ENCODE measurements around the gene DCUN1D5.

The DCUN1D5 gene

DNA sequence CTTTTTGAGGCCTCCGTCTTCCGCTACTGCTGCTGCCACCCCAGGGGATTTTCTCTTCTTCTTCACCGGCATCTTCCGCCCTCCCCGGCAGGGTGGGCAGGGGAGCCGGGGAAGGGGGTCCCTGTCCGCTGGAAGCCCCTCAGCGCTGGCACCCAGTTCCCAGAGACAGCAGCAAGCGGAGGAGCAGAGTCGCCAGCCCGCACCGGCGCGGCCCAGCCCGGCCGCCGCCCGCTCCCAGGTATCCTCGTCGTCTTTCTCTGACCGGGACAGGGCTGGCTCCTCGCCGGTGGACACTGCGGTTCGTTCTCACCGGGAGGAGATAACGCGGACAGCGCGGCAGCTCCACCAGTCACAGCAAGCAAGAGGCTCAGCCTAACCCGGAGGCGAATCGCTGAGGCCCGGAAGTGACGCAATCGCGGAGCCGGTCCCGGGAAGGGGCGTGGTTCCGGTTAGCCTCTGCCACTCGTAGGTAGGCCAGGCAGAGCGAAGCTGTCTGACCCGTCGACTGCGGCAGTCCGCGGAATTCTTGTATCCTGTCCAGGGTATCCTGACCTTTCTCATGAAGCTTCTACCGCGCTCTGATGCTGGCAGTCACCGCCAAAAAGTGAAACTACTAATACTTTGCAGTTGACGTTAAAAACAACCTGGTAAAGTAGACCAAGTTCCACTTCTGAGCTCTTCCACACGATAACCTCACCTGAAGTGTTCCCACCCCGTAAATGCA lies at the start of gene DCUN1D5:
DCUN1D5 (minus strand) TSS at position 360 of the 724 bp plus-strand sequence; CDS start at position 72, 288 bp downstream.
- DNase-seq: peak; percentile 85 to 92 (median 89)

DNA sequence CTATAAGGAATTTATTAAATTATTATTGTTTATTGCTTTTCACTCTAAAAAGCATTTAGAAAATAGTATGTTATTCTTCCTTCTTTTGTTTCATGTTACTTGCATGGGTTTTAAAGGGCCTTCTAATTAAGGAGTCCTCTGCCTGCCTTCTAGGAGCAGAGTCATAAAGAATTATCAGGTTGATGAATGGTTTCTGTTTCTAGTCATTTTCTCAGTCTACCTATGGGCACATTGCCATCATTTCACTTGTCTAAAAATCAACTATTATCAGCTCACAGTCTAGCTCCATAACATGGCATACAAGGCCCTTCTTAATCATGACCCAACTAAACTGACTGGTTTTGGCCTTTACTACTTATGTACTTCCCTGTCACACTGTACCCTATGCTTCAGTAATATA lies 33.5 kb upstream of the DCUN1D5 start:
- DNase-seq: no peak

DNA sequence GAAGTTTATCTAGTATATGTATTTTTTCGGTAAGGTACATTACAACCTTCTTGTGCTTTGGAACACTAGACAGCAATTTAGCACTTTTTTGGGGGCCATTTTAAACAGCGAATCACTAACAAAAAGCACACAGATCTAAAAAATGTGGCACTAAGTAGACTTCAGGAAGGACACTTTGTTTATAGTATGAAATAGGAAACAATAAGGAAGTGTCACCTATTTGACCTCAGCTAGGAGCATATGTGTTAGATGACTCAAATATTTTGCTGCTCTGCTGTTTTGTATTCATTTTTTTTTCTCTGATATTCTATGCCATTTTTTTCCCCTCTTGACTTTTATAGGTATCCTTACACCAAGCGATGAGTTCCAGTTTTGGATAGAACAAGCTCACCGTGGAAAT lies 22.9 kb upstream of the DCUN1D5 start:
- no peak for DNase-seq

DNA sequence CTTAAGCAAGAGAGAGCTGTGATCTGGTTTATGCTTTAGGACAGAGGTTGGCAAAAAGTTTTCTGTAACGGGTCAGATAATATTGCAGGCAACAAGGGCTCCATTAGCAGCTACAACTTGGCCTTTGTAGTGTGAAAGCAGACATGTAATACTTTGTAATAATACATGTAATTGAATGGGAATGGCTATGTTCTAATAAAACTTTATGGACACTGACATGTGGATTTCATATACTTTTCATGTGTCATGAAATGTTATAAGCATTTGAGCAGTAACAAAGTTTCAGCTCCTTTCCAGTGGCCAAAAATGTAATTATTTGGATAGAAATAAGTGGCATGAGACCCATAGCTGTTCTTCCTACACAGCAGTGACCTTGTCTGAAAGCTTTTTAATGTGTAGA lies 20.4 kb upstream of the DCUN1D5 start:
- DNase-seq: no peak

DNA sequence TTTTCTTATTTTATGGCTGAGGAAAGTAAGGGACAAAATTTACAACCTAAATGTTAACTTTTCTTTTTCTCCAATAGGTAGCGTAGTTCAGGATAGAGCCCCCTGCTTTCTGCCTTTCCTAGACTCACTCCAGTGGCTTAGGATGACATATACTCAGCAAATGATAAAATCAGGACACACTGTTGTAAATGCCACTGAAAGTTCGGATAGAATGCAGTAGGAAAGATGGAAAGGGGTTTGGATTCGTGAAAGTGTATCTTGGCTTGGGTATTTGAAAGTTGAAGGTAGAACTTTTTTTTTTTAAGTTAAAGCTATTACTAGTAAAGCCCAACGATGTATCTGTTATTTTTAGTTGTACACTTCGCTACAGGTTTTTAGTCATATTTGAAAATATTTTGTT lies 19.4 kb upstream of the DCUN1D5 start:
- no peak for DNase-seq

DNA sequence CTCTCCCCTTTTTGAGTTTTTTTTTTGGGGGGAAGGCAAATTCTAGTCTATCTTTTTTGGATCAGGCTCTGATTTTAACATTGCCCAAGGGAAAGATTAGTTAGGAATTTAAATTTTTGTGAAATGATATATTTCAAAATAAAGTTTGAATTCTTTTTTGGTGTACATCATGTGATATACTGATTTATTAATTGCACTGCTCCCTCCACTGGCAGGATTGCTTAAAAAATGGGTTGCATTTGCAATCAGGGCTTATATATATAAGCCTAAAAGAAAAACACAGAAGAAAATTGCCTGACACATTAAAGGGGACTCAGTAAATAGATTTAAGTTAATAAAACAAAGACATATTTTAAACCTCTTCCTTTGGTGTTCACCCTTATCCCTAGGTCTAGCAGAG lies 18.4 kb upstream of the DCUN1D5 start:
- DNase-seq: no peak

- no peak for DNase-seq
Measured at GRCh38 chr11:103109818-103110388, 17.9 kb upstream of the DCUN1D5 start.

GRCh38 chr11:103108933-103109817 lies 17.2 kb upstream of the DCUN1D5 start, which contains the start of gene DYNC2H1:
DYNC2H1 (plus strand) TSS chr11:103109426; CDS start chr11:103109575, 149 bp downstream.
- DNase-seq: peak; percentile 57 to 78 (median 70)

GRCh38 chr11:103097279-103097678 lies 5.3 kb upstream of the DCUN1D5 start:
- no peak for DNase-seq

GRCh38 chr11:103091064-103091800 lies 728 bp downstream of the DCUN1D5 start:
- DNase-seq: peak; percentile 4 to 19 (median 14)

- no peak for DNase-seq
Measured at GRCh38 chr11:103086461-103086860, 5.5 kb downstream of the DCUN1D5 start.

- DNase-seq: no peak
Measured at GRCh38 chr11:103085758-103086365, 6.1 kb downstream of the DCUN1D5 start.

- no peak for DNase-seq
Measured at GRCh38 chr11:103079833-103080232, 12.1 kb downstream of the DCUN1D5 start.

DNA sequence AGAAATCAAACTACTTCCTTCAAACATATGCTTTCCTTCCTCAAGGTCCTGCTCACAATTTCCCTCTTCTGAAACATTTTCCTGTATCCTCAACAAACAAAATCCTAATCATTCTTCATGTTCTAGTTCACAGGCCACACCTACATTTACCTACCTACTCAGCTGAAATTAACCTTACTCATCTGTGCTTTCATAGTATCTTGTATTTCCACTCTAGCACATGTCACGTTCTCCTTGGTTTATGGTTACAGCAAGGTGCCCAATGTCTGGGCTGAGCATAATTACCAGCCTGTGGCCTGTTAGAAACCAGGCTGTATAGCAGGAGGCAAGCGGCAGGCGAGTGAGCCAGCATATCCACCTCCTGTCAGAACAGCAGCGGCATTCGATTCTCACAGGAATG lies 13.2 kb downstream of the DCUN1D5 start:
- no peak for DNase-seq

DNA sequence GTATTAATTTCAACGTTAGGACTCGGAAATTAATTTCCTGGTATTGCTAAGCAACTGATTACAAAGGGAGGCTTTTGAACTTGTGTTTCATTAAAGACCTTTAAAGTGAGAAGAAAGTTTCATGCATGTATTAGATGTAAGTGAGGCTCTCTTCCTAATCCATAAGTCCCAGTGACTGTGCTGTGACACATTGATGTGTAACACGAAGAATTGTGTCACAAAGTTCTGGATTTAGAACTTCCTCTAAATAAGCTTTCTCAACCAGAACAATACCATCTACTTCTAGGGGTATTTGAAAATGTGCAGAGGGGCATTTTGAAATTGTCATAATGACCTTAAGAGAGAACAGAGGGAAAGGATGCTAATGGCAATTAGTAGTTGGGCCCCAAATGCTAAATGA lies 14.4 kb downstream of the DCUN1D5 start:
- DNase-seq: no peak

- DNase-seq: no peak
Measured at GRCh38 chr11:103076361-103076760, 15.6 kb downstream of the DCUN1D5 start.

DNA sequence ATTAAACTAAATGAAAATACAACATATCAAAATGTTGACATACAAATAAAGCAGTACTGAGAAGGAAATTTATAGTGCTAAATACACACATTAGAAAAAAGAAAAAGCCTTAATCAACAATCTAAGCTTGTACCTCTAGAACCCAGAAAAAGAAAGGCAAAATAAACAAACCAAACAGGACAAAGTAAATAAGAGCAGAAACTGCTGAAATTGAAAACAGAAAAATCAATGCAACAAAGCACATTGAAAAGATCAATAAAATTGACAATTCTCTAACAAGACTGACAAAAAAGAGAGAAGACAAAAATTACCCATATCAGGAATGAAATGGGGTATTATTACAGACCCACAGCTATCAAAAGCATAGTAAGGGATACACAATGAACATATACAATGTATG lies 21.0 kb downstream of the DCUN1D5 start:
- DNase-seq: no peak

DNA sequence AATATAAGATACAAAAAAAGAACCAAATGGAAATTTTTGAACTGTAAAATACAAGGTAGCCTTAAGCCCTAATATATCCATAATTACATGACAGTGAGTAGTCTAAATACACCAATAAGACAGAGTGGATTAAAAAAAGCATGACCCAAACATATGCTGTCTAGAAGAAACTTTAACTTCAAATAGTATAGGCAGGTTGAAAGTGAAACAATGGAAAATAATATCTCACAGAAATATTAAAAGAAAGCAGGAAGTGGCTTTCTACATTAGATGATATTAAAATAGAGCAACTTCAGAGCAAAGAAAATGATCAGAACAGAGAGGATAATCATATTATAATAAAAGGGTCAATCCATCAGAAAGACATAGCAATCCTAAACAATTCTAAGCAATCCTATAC lies 21.8 kb downstream of the DCUN1D5 start:
- DNase-seq: no peak

DNA sequence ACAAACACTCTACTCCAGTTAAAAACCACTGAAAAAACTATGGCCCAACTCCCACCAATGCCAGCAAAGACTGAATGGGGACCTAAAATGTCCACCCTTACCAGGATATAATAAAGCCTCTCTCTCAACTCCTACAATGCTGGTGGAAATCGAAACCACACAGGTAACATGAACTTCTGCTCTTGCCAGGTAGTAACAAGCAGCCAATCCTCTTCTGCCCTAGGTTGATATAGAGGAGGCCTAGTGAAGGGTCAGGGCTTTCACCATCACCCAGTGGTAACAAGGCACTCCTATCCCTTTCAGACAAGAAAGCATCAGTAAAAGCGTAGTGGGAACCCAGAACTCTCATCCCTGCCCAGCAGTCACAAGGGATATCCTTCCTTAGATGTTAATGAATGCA lies 22.6 kb downstream of the DCUN1D5 start:
- no peak for DNase-seq

GRCh38 chr11:103067118-103067517 lies 24.8 kb downstream of the DCUN1D5 start:
- DNase-seq: no peak

DNA sequence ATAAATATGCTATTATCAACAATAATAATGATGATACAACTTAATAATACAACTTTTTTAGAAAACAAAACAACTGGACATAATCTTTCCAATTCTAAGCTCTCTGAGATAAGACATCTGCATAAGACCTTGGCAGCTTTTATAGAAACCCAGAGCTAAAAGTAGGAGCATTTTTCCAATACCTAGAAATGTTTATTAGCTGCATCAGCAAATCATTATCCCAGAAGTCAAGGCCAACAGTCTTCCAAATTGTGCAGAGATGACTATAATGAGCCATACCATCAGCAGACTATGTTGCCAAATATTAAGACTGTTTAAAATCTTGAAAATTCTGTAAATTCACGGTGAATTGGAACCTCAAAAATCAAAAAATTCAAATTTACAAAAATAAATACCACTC lies 30.3 kb downstream of the DCUN1D5 start:
- no peak for DNase-seq

DNA sequence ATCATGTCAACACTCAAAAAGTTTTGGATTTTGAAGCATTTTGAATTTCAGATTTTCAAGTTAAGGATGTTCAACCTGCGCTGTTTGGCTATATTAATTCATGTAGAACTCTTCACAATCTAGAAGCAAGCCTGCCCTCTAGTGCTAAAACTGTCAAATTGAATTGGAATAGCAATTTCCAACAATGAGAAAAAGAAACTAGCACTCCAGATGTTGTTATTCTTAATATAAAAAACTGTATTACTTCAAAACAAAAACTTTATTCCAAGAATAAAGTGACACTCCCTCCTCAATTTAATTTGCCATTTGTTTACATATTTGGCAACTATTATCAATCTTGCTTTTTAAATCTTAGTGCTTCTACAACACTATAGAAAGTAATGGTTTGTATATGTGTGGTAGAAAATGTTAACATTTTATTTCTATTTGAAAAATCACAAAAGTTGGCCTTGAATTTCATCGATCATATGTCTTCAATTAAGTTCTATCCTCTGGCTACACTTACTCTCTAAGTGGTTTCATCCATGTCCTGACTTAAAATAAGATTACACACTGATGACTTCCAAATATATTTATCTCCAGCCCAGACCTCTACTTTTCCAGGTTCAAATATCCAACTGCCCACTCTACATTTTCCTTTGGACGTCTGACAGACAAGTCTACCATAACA lies 36.6 kb downstream of the DCUN1D5 start:
- no peak for DNase-seq

Measured in activated CD4-positive, CD25-positive, alpha-beta regulatory T cell (primary cell).